H1 (cell line): ENCODE results near the gene PEPD. TPM values are rescaled to one million over a fixed set of nuclear protein-coding genes. Genes with fewer than 3 reads are reported as not detected.

Experiments
- BCL11A ChIP-seq, 2 experiments: IDR thresholded peaks; one replicate each; pipeline ENCODE4 v1.6.1; 2011; ENCODE audit warnings: low read depth in 2 of 2, low read length in 2 of 2, mild to moderate bottlenecking in 2 of 2
- CTBP2 ChIP-seq: IDR thresholded peaks from 2 replicates; pipeline ENCODE4 v1.7.0; 2011; ENCODE audit warnings: borderline replicate concordance, mild to moderate bottlenecking, moderate library complexity, mixed read lengths, low read length; ENCODE audit not compliant: insufficient read depth, insufficient read length
- EGR1 ChIP-seq: IDR thresholded peaks from 2 replicates; pipeline ENCODE4 v1.6.1; 2011; ENCODE audit warnings: low read depth, low read length, borderline replicate concordance
- EZH2 ChIP-seq: fragments of 200-600 bp; sonication (generic); IDR thresholded peaks from 2 replicates; pipeline ENCODE4 v1.7.1; 2012; ENCODE audit warnings: low read depth, mild to moderate bottlenecking, moderate library complexity, low read length, inconsistent platforms; ENCODE audit not compliant: severe bottlenecking
- GTF2F1 ChIP-seq: IDR thresholded peaks from 2 replicates; pipeline ENCODE4 v1.6.1; 2012; ENCODE audit warnings: low read depth, low read length, improper control_type of control experiment, borderline replicate concordance
- JUND ChIP-seq: IDR thresholded peaks from 2 replicates; pipeline ENCODE4 v1.6.1; 2011; ENCODE audit warnings: mild to moderate bottlenecking, improper control_type of control experiment, low read length
- KDM1A ChIP-seq: fragments of 200-600, 300-600 bp; sonication (generic); IDR thresholded peaks from 2 replicates; pipeline ENCODE4 v1.7.1; 2016; ENCODE audit warnings: mild to moderate bottlenecking, low read length, borderline replicate concordance
- MAX ChIP-seq: IDR thresholded peaks from 2 replicates; pipeline ENCODE4 v1.6.1; 2012; ENCODE audit warnings: inconsistent platforms
- NRF1 ChIP-seq: IDR thresholded peaks from 2 replicates; pipeline ENCODE4 v1.6.1; 2011; ENCODE audit warnings: mild to moderate bottlenecking, low read depth, low read length, improper control_type of control experiment
- PHF8 ChIP-seq: fragments of 200-600 bp; sonication (generic); conservative IDR thresholded peaks from 2 replicates; pipeline ENCODE4 v1.7.1; 2012; ENCODE audit warnings: low read depth, mild to moderate bottlenecking, inconsistent platforms, low read length, moderate library complexity
- POLR2A ChIP-seq, 2 experiments: IDR thresholded peaks; 1 replicate in 1 of 2; 2 replicates in 1 of 2; pipeline ENCODE4 v1.6.1; 2011; ENCODE audit warnings: low read depth in 2 of 2, low read length in 2 of 2, mild to moderate bottlenecking in 2 of 2; ENCODE audit errors: control extremely low read depth in 1 of 2
- SIN3A ChIP-seq, 2 experiments: IDR thresholded peaks in 1 of 2; conservative IDR thresholded peaks in 1 of 2; 2 replicates each; pipeline ENCODE4 v1.6.1; 2011 to 2012; ENCODE audit warnings: low read length in 2 of 2, improper control_type of control experiment in 1 of 2, low read depth in 1 of 2, mild to moderate bottlenecking in 1 of 2
- YY1 ChIP-seq: IDR thresholded peaks from 2 replicates; pipeline ENCODE4 v1.6.1; 2011; ENCODE audit warnings: low read depth, mild to moderate bottlenecking, low read length
- polyA plus RNA-seq, 7 experiments: library from polyadenylated mRNA; depleted of rRNA in 3 of 7; stranded (reverse) in 5 of 7; unstranded in 2 of 7; fragments of >200 nt in 5 of 7; fragments of 200-250 nt in 2 of 7; gene quantifications; 1 replicate in 5 of 7; 2 replicates in 1 of 7; 4 replicates in 1 of 7; pipeline versions ENCODE4 v1.2.1 to v1.2.3, GENCODE V29; 2011 to 2013; ENCODE audit warnings: missing spikeins in 2 of 7, mixed read lengths in 2 of 7
- total RNA-seq: library from RNA; stranded (reverse); fragmentation: NEBNext Ultra II Directional; extraction: Animal tissue kit (Norgen Biotek cat#: 25700); gene quantifications from 2 replicates; pipeline ENCODE4 v1.2.1, GENCODE V29; 2021

The PEPD gene
- total and polyA plus RNA-seq, 2 of the 8 experiments (the other 6 are each of a cell fraction or from before 2014, with no cell fraction given): 84.1 to 178 TPM

DNA sequence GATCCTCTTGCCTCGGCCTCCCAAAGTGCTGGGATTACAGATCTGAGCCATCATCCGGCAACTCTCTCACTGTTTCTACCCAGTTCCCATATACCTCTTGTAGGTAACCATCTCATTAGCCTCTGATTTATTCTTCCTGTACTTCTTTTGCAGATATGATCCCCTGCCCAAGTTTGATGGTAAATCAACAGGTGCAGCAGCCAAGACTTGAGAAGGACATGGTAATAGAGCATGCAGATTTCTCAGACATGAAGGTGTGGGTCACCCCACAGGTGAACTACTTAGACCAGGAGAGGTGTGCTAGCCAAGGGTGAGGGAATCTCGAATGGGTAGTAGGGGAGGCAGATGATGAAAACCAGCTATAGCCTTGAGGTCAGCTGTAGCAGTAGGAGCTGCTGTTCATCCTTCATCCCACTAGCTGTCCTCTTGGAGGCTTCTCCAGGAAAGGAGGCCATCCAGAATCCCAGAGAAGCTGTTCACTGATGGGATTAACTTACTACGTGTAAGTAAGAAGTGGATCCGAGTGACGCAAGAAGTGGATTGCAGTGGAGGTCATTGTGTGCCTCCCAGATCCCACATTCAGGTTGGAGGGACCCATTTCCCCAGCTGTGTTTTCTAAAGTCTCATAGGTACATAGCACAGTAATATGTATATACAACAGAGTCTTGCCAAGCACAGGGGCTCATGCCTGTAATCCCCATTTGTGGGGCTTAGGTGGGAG is 158.9 kb downstream of the PEPD start (continued):
- no peak for TF ChIP-seq SIN3A (conservative IDR thresholded peaks at IDR 0.05 in 1 of 2, IDR thresholded peaks at IDR 0.05 in 1 of 2; ENCODE audit: low read depth in 1 of 2, low read length in 2 of 2)
- no peak for TF ChIP-seq NRF1
- no peak for TF ChIP-seq PHF8
- TF ChIP-seq CTBP2: no peak
- no peak for TF ChIP-seq MAX
- TF ChIP-seq BCL11A (IDR thresholded peaks at IDR 0.05; ENCODE audit: low read depth in 2 of 2, low read length in 2 of 2): no peak
- TF ChIP-seq EZH2: no peak
- no peak for TF ChIP-seq JUND
- no peak for TF ChIP-seq GTF2F1
- no peak for TF ChIP-seq KDM1A
- TF ChIP-seq EGR1: no peak
- TF ChIP-seq POLR2A (IDR thresholded peaks at IDR 0.05; ENCODE audit: control extremely low read depth in 1 of 2, low read depth in 2 of 2, low read length in 2 of 2): no peak
- no peak for TF ChIP-seq YY1
- TF ChIP-seq, all 59 proteins: peak for 0
